GM13976 (cell line): ENCODE results near the gene GLIPR2.
A peak's percentile ranks its signal among the peaks of the same experiment; 100 is the strongest.

Experiments used
- DNase-seq: peaks from one replicate; pipeline ENCODE4 v3.0.0; 2012; ENCODE audit warnings: low spot score
- in situ Hi-C: fragments of 300-500 bp; cut with MboI; formaldehyde crosslinking; loops from one replicate; pipeline ENCODE4 v1.12.0; 2022; ENCODE audit warnings: low sequenced_read_pairs, mixed read lengths, inconsistent platforms; ENCODE audit not compliant: unreplicated experiment
- TF ChIP-seq, protein P1 (sequence below): IDR thresholded peaks from 2 replicates; pipeline ENCODE4 v1.5.1; 2012; ENCODE audit warnings: borderline replicate concordance, mild to moderate bottlenecking; ENCODE audit not compliant: insufficient read depth; ENCODE audit errors: extremely low read depth, missing control alignments, control extremely low read depth

GLIPR2 gene

DNA sequence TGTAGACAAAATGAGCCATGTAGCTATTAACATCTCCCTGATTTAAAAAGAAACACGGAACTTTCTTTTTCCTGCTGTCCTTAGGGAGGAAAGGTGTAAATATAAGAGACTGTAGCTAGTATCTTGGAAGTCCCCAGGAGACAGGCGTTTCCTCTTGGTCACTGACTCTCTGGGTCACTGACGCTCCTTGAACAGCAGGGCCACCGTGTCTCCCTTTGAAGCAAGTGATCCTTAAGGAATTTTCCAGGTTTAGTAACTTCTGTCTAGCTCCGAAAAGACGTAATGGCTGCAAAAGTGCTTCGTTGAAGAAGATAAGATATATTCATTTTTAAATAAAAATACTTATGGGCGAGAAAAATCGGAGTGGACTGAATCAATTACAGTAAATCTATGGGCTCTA lies 53.4 kb downstream of the GLIPR2 start:
- no peak for DNase-seq
- TF ChIP-seq, protein P1, sequence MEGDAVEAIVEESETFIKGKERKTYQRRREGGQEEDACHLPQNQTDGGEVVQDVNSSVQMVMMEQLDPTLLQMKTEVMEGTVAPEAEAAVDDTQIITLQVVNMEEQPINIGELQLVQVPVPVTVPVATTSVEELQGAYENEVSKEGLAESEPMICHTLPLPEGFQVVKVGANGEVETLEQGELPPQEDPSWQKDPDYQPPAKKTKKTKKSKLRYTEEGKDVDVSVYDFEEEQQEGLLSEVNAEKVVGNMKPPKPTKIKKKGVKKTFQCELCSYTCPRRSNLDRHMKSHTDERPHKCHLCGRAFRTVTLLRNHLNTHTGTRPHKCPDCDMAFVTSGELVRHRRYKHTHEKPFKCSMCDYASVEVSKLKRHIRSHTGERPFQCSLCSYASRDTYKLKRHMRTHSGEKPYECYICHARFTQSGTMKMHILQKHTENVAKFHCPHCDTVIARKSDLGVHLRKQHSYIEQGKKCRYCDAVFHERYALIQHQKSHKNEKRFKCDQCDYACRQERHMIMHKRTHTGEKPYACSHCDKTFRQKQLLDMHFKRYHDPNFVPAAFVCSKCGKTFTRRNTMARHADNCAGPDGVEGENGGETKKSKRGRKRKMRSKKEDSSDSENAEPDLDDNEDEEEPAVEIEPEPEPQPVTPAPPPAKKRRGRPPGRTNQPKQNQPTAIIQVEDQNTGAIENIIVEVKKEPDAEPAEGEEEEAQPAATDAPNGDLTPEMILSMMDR: no peak
- in situ Hi-C loops: no loop called here

DNA sequence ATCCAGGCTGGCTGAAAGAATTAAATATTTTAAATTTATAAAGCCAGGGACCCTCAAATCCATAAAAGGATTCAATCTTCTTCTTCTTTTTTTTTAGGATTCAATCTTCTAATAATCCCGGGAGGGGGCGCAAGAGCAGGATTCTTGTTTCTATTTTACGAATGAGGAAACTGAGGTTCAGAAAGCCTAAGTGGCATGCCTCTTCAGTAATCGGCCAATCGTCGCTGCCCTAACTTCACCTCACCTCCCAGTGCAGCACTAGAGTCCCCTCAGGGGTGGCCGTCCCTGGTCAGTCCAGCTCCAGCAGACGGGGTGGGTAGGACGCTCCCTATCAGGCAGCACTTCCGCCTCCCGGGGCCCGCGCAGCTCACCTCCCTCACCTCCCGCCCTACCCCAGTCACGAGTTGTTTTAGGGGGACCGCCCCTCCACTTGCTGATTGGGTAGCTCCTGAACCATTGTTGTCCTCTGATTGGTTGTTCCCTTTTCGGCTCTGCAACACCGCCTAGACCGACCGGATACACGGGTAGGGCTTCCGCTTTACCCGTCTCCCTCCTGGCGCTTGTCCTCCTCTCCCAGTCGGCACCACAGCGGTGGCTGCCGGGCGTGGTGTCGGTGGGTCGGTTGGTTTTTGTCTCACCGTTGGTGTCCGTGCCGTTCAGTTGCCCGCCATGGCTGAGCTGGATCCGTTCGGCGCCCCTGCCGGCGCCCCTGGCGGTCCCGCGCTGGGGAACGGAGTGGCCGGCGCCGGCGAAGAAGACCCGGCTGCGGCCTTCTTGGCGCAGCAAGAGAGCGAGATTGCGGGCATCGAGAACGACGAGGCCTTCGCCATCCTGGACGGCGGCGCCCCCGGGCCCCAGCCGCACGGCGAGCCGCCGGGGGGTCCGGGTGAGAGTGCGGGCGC lies 54.1 kb downstream of the GLIPR2 start, which contains the start of gene CLTA:
CLTA (plus strand) TSS at position 534 of the 902 bp plus-strand sequence; CDS start at position 670, 136 bp downstream.
- TF ChIP-seq, protein P1: peak; percentile 30
- peak; percentile 99 for DNase-seq
- in situ Hi-C loops: no loop called here

DNA sequence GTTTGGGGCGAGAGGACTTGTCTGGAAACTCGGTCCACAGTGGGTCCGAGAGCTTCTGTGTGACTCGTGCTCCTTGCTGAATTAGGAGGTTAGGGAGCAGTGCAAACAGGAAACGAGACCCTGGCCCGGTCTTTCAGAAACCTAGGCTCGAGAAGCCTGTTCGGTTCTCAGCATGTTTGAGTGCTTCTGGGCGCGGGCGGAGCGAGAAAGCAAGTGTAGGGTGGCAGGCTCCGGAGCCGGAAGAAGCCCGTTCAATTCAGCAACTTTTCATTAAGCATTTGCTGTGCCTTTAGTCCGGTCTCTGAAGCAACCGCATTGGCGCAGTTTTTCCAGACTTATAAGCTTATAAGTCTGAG lies 54.7 kb downstream of the GLIPR2 start:
- no peak for DNase-seq
- TF ChIP-seq, protein P1: no peak
- in situ Hi-C loops: no loop called here

DNA sequence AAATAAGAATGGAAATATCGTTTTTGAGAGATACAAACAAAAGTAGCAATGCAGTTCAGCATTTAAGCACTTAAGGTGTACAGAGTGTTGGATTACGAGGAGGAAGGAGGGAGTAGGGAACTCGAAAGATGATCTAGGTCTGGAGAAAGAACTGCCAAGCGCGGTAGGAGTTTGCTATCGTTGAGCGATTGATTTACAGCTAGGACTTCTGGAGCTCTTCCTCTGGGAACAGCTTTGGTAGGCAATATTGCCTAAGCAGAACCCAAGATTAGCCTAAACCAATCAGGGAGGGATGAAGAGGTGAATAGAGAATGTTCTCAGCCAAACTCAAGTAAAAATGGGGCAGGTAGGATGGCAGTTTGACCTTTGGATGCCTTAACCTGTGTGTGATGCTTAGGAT lies 55.2 kb downstream of the GLIPR2 start:
- DNase-seq: no peak
- TF ChIP-seq, protein P1: no peak
- in situ Hi-C loops: no loop called here

DNA sequence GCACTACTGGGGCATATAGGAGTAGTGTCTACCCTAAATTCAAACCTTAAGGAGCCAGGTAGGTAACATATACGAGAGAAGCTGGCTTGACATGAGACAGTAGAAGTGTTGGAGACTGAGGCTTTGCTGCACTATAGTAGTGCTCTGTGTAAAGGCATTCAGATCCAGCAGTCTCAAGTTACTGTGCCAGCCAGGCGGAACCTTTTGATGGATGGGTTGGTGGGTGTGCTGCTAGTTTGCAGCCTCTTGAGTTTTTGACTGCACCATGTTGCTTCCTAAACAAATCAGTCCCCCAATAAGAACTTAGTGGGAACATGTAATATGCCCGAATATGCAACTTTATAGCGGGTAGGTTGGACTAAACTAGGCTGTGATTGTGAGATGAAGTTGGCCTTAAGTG lies 55.7 kb downstream of the GLIPR2 start:
- in situ Hi-C loops: no loop called here
- TF ChIP-seq, protein P1: no peak
- DNase-seq: no peak

DNA sequence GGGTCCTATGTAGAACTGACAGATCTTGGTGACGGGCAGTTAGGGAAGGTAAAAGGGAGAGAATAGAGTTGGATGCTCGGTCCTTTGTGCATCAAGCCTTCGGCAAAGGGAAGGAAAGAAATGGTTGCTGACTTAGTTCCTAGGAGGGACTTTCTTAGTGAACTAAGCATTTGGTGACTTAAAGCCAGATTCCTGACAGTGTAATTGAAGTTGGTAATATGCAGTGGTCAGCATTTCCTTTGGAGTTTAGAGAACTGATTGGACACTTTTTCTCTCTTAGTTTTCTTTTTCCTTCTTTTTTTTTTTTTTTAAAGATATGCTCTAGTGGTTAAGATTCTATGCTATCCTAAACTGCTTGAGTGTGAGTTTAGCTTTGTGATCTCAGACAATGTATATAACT lies 56.5 kb downstream of the GLIPR2 start:
- DNase-seq: no peak
- TF ChIP-seq, protein P1: no peak
- in situ Hi-C loops: no loop called here
